Dendritic cell treated with granulocyte-macrophage colony-stimulating factor and Interleukin-4, amounts not matched to agents 40 ng/mL and 50 ng/mL, for 4 days (primary cell): Measurements from ENCODE around the gene ZNF160.
A peak's percentile ranks its signal among the peaks of the same experiment; 100 is the strongest.
"Not testable (repeated sequence)": the region's sequence is repeated elsewhere in the genome, so short reads cannot be mapped to it uniquely, and the experiment has no call there.

Source experiments
- H3K27ac Mint-ChIP-seq: one replicate; pipeline ENCODE4 v1.8.0; 2022; ENCODE audit warnings: mild to moderate bottlenecking, mixed read lengths
- H3K27me3 Mint-ChIP-seq: one replicate; pipeline ENCODE4 v1.8.0; 2022; ENCODE audit warnings: mild to moderate bottlenecking, mixed read lengths
- H3K36me3 Mint-ChIP-seq: one replicate; pipeline ENCODE4 v1.8.0; 2022; ENCODE audit warnings: low read depth, mixed read lengths
- H3K4me1 Mint-ChIP-seq: one replicate; pipeline ENCODE4 v1.8.0; 2022; ENCODE audit warnings: low read depth, mixed read lengths
- H3K4me3 Mint-ChIP-seq: one replicate; pipeline ENCODE4 v1.8.0; 2022; ENCODE audit warnings: mild to moderate bottlenecking, moderate library complexity, mixed read lengths
- H3K9me3 Mint-ChIP-seq: one replicate; pipeline ENCODE4 v1.8.0; 2022; ENCODE audit warnings: mixed read lengths
- intact Hi-C: fragments of 100-400 bp; cut with micrococcal nuclease; formaldehyde crosslinking; loops from one replicate; pipeline ENCODE4 v1.15.0; 2022

ZNF160 gene

GRCh38 chr19:53102206-53102755 is 941 bp downstream of the ZNF160 start:
- Mint-ChIP-seq H3K36me3 (peaks cover 47% of the 10 kb centered on the region), H3K27ac (peak overlapping the region; percentile 86), H3K4me3 (peak overlapping the region; percentile 82), H3K4me1 (peaks cover 22% of the 10 kb centered on the region), H3K27me3 (peaks cover 4% of the 10 kb centered on the region), H3K9me3 (peaks cover 35% of the 10 kb centered on the region)
- intact Hi-C loops, result loop anchor here (2.0 to 5.0 kb wide), 2 partner anchors 57 to 95 kb away; partner anchors contain the start of gene ZNF347

- Mint-ChIP-seq H3K36me3 (peaks cover 54% of the 10 kb centered on the region), H3K4me3 (peak overlapping the region; percentile 82), H3K4me1 (peaks cover 25% of the 10 kb centered on the region), H3K9me3 (peaks cover 35% of the 10 kb centered on the region), H3K27me3 (peaks cover 4% of the 10 kb centered on the region), H3K27ac (peak overlapping the region; percentile 86)
- intact Hi-C loops, result loop anchor here (5.0 kb wide), 1 partner anchor 96 kb away; no protein-coding TSS in a partner anchor
These were observed 1.7 kb downstream of the ZNF160 start for GRCh38 chr19:53101518-53101917.

- not testable (repeated sequence) for H3K4me3 Mint-ChIP-seq, H3K27me3 Mint-ChIP-seq, H3K27ac Mint-ChIP-seq
- Mint-ChIP-seq H3K4me1 (peaks cover 25% of the 10 kb centered on the region), H3K9me3 (peaks cover 46% of the 10 kb centered on the region), H3K36me3 (peaks cover 84% of the 10 kb centered on the region)
- intact Hi-C loops, result loop anchor here (2.0 kb wide), 1 partner anchor 30 kb away; no protein-coding TSS in a partner anchor
These were observed 4.7 kb downstream of the ZNF160 start for GRCh38 chr19:53098570-53098969.

- intact Hi-C loops, H3K27ac Mint-ChIP-seq, H3K4me3 Mint-ChIP-seq, H3K27me3 Mint-ChIP-seq: not testable (repeated sequence)
- Mint-ChIP-seq H3K36me3 (peaks cover 88% of the 10 kb centered on the region), H3K9me3 (peaks cover 42% of the 10 kb centered on the region), H3K4me1 (peaks cover 19% of the 10 kb centered on the region)
These were observed 6.1 kb downstream of the ZNF160 start for GRCh38 chr19:53096982-53097690.

GRCh38 chr19:53096579-53096978 is 6.6 kb downstream of the ZNF160 start:
- intact Hi-C loops, H3K27me3 Mint-ChIP-seq: not testable (repeated sequence)
- H3K36me3 Mint-ChIP-seq, result peaks cover 88% of the 10 kb centered on the region

GRCh38 chr19:53094754-53095575 is 8.3 kb downstream of the ZNF160 start:
- Mint-ChIP-seq H3K9me3 (peaks cover 42% of the 10 kb centered on the region), H3K36me3 (peaks cover 100% of the 10 kb centered on the region), H3K27me3 (no peaks in the 10 kb centered on the region), H3K4me1 (peaks cover 12% of the 10 kb centered on the region), H3K27ac (no peak overlapping the region), H3K4me3 (no peak overlapping the region)
- intact Hi-C loops, result no loop called here

More at GRCh38 chr19:53096579-53096978, 6.6 kb downstream of the ZNF160 start:
- Mint-ChIP-seq H3K4me1 (peaks cover 13% of the 10 kb centered on the region), H3K9me3 (peaks cover 37% of the 10 kb centered on the region)
- not testable (repeated sequence) for H3K27ac Mint-ChIP-seq, H3K4me3 Mint-ChIP-seq

- Mint-ChIP-seq H3K4me3 (no peak overlapping the region), H3K27ac (no peak overlapping the region), H3K27me3 (no peaks in the 10 kb centered on the region), H3K4me1 (peaks cover 7% of the 10 kb centered on the region), H3K9me3 (peaks cover 31% of the 10 kb centered on the region), H3K36me3 (peaks cover 100% of the 10 kb centered on the region)
- intact Hi-C loops, result no loop called here
These were observed 10.5 kb downstream of the ZNF160 start for GRCh38 chr19:53092723-53093122.

- H3K4me1 Mint-ChIP-seq, result no peaks in the 10 kb centered on the region
- intact Hi-C loops, result no loop called here
- no peak overlapping the region for H3K4me3 Mint-ChIP-seq
- H3K27ac Mint-ChIP-seq, result no peak overlapping the region
- peaks cover 21% of the 10 kb centered on the region for H3K9me3 Mint-ChIP-seq
- peaks cover 99% of the 10 kb centered on the region for H3K36me3 Mint-ChIP-seq
- no peaks in the 10 kb centered on the region for H3K27me3 Mint-ChIP-seq
These were observed 11.6 kb downstream of the ZNF160 start for GRCh38 chr19:53091413-53092254.

GRCh38 chr19:53088091-53088490 is 15.1 kb downstream of the ZNF160 start:
- no peaks in the 10 kb centered on the region for H3K27me3 Mint-ChIP-seq
- intact Hi-C loops, result no loop called here
- no peaks in the 10 kb centered on the region for H3K4me1 Mint-ChIP-seq
- H3K27ac Mint-ChIP-seq, result no peak overlapping the region
- H3K36me3 Mint-ChIP-seq, result peaks cover 99% of the 10 kb centered on the region
- peaks cover 34% of the 10 kb centered on the region for H3K9me3 Mint-ChIP-seq
- no peak overlapping the region for H3K4me3 Mint-ChIP-seq

GRCh38 chr19:53086949-53087348 is 16.3 kb downstream of the ZNF160 start:
- H3K27me3 Mint-ChIP-seq, result no peaks in the 10 kb centered on the region
- H3K4me1 Mint-ChIP-seq, result no peaks in the 10 kb centered on the region
- no peak overlapping the region for H3K27ac Mint-ChIP-seq
- peaks cover 99% of the 10 kb centered on the region for H3K36me3 Mint-ChIP-seq
- no peak overlapping the region for H3K4me3 Mint-ChIP-seq
- intact Hi-C loops, result no loop called here
- H3K9me3 Mint-ChIP-seq, result peaks cover 45% of the 10 kb centered on the region

- Mint-ChIP-seq H3K9me3 (peaks cover 59% of the 10 kb centered on the region), H3K4me3 (no peak overlapping the region), H3K27ac (no peak overlapping the region), H3K36me3 (peaks cover 99% of the 10 kb centered on the region), H3K4me1 (no peaks in the 10 kb centered on the region), H3K27me3 (no peaks in the 10 kb centered on the region)
- intact Hi-C loops, result no loop called here
These were observed 17.7 kb downstream of the ZNF160 start for GRCh38 chr19:53085496-53085895.

GRCh38 chr19:53082929-53083328 is 20.3 kb downstream of the ZNF160 start:
- H3K9me3 Mint-ChIP-seq, result peaks cover 77% of the 10 kb centered on the region
- intact Hi-C loops, result no loop called here

GRCh38 chr19:53079313-53079924 is 23.8 kb downstream of the ZNF160 start:
- no peaks in the 10 kb centered on the region for H3K4me1 Mint-ChIP-seq
- H3K36me3 Mint-ChIP-seq, result peaks cover 100% of the 10 kb centered on the region
- intact Hi-C loops, result no loop called here
- H3K4me3 Mint-ChIP-seq, result no peak overlapping the region
- no peak overlapping the region for H3K27ac Mint-ChIP-seq
- H3K9me3 Mint-ChIP-seq, result peaks cover 95% of the 10 kb centered on the region
- H3K27me3 Mint-ChIP-seq, result no peaks in the 10 kb centered on the region

More at GRCh38 chr19:53082929-53083328, 20.3 kb downstream of the ZNF160 start:
- H3K36me3 Mint-ChIP-seq, result peaks cover 99% of the 10 kb centered on the region
- H3K4me3 Mint-ChIP-seq, result no peak overlapping the region
- H3K4me1 Mint-ChIP-seq, result no peaks in the 10 kb centered on the region
- no peak overlapping the region for H3K27ac Mint-ChIP-seq
- H3K27me3 Mint-ChIP-seq, result no peaks in the 10 kb centered on the region
